H9 (cell line): ENCODE results near the gene WRAP73. TPM values are rescaled to one million over a fixed set of nuclear protein-coding genes. Genes with fewer than 3 reads are reported as not detected.
A peak's percentile ranks its signal among the peaks of the same experiment; 100 is the strongest.

Source experiments
- DNase-seq: peaks from one replicate; pipeline ENCODE4 v3.0.0-alpha.2; 2017
- H2AFZ ChIP-seq: one replicate; pipeline ENCODE4 v1.6.1; 2013; ENCODE audit warnings: mild to moderate bottlenecking, low read length, control low read depth, moderate library complexity
- H2AK5ac ChIP-seq: 2 replicates; pipeline ENCODE4 v1.6.1; 2013; ENCODE audit warnings: low read length, control low read depth, mixed read lengths; ENCODE audit not compliant: insufficient read length
- H2BK120ac ChIP-seq: one replicate; pipeline ENCODE4 v1.6.1; 2013; ENCODE audit warnings: low read depth, mild to moderate bottlenecking, low read length, control low read depth, inconsistent platforms; ENCODE audit not compliant: poor library complexity, severe bottlenecking
- H2BK12ac ChIP-seq: 2 replicates; pipeline ENCODE4 v1.6.1; 2013; ENCODE audit warnings: low read length, control low read depth, mixed read lengths, low read depth; ENCODE audit not compliant: insufficient read length
- H2BK15ac ChIP-seq: 2 replicates; pipeline ENCODE4 v1.6.1; 2013; ENCODE audit warnings: low read depth, low read length, control low read depth
- H2BK20ac ChIP-seq: one replicate; pipeline ENCODE4 v1.6.1; 2013; ENCODE audit warnings: low read depth, mild to moderate bottlenecking, low read length, control low read depth, inconsistent platforms; ENCODE audit not compliant: poor library complexity, severe bottlenecking
- H2BK5ac ChIP-seq: 2 replicates; pipeline ENCODE4 v1.6.1; 2013; ENCODE audit warnings: low read length, control low read depth, mixed read lengths; ENCODE audit not compliant: insufficient read length
- H3K14ac ChIP-seq: 2 replicates; pipeline ENCODE4 v1.6.1; 2013; ENCODE audit warnings: low read length, control low read depth; ENCODE audit not compliant: insufficient read depth
- H3K18ac ChIP-seq: 2 replicates; pipeline ENCODE4 v1.6.1; 2013; ENCODE audit warnings: low read depth, mild to moderate bottlenecking, mixed read lengths, low read length, control low read depth; ENCODE audit not compliant: insufficient read length
- H3K23ac ChIP-seq: 2 replicates; pipeline ENCODE4 v1.6.1; 2013; ENCODE audit warnings: low read length, control low read depth, mixed read lengths, low read depth; ENCODE audit not compliant: insufficient read length
- H3K23me2 ChIP-seq: 2 replicates; pipeline ENCODE4 v1.6.1; 2013; ENCODE audit warnings: low read depth, mild to moderate bottlenecking, mixed read lengths, low read length, control low read depth; ENCODE audit not compliant: insufficient read length, poor library complexity, severe bottlenecking
- H3K27ac ChIP-seq: 2 replicates; pipeline ENCODE4 v1.5.1; 2013; ENCODE audit warnings: low read length, control low read depth, mixed read lengths, low read depth; ENCODE audit not compliant: insufficient read length
- H3K27me3 ChIP-seq: 2 replicates; pipeline ENCODE4 v1.6.1; 2013; ENCODE audit warnings: low read length, control low read depth, inconsistent platforms; ENCODE audit not compliant: insufficient read depth
- H3K4ac ChIP-seq: 2 replicates; pipeline ENCODE4 v1.6.1; 2013; ENCODE audit warnings: low read depth, mild to moderate bottlenecking, control low read depth, inconsistent platforms, low read length, moderate library complexity
- H3K4me1 ChIP-seq: 2 replicates; pipeline ENCODE4 v1.6.1; 2013; ENCODE audit warnings: low read length, control low read depth, inconsistent platforms; ENCODE audit not compliant: insufficient read depth
- H3K4me2 ChIP-seq: 2 replicates; pipeline ENCODE4 v1.6.1; 2013; ENCODE audit warnings: low read length, control low read depth, mixed read lengths; ENCODE audit not compliant: insufficient read length, insufficient read depth
- H3K56ac ChIP-seq: 2 replicates; pipeline ENCODE4 v1.6.1; 2013; ENCODE audit warnings: low read depth, mild to moderate bottlenecking, mixed read lengths, low read length, control low read depth; ENCODE audit not compliant: insufficient read length
- H3K79me1 ChIP-seq: 2 replicates; pipeline ENCODE4 v1.6.1; 2013; ENCODE audit warnings: low read depth, mild to moderate bottlenecking, moderate library complexity, low read length, control low read depth, inconsistent platforms; ENCODE audit not compliant: insufficient read depth, poor library complexity, severe bottlenecking
- H3K79me2 ChIP-seq: 2 replicates; pipeline ENCODE4 v1.6.1; 2013; ENCODE audit warnings: low read length, control low read depth, inconsistent platforms; ENCODE audit not compliant: insufficient read depth
- H3K9ac ChIP-seq: 2 replicates; pipeline ENCODE4 v1.6.1; 2013; ENCODE audit warnings: low read length, control low read depth, mixed read lengths; ENCODE audit not compliant: insufficient read length; ENCODE audit errors: extremely low read depth
- H3K9me3 ChIP-seq: one replicate; pipeline ENCODE4 v1.6.1; 2013; ENCODE audit warnings: low read depth, low read length, inconsistent platforms; ENCODE audit not compliant: control insufficient read depth
- H3T11ph ChIP-seq: one replicate; pipeline ENCODE4 v1.6.1; 2013; ENCODE audit warnings: mild to moderate bottlenecking, low read length, control low read depth, inconsistent platforms
- H4K20me1 ChIP-seq: one replicate; pipeline ENCODE4 v1.6.1; 2013; ENCODE audit not compliant: control insufficient read depth, insufficient read length, insufficient read depth
- H4K5ac ChIP-seq: 2 replicates; pipeline ENCODE4 v1.6.1; 2013; ENCODE audit warnings: low read depth, mild to moderate bottlenecking, mixed read lengths, low read length, control low read depth; ENCODE audit not compliant: insufficient read length
- H4K8ac ChIP-seq: replicated peaks from 2 replicates; pipeline ENCODE4 v1.6.1; 2013; ENCODE audit warnings: low read length, control low read depth, mixed read lengths, low read depth; ENCODE audit not compliant: insufficient read length
- H4K91ac ChIP-seq: 2 replicates; pipeline ENCODE4 v1.6.1; 2013; ENCODE audit warnings: low read depth, mild to moderate bottlenecking, moderate library complexity, mixed read lengths, low read length, control low read depth; ENCODE audit not compliant: insufficient read length
- H3K27ac Mint-ChIP-seq, 3 experiments: 2 replicates in 2 of 3; 3 replicates in 1 of 3; pipeline ENCODE4 v1.8.0; 2020 to 2021; ENCODE audit warnings: mixed read lengths in 3 of 3, mild to moderate bottlenecking in 1 of 3, moderate library complexity in 1 of 3
- H3K27me3 Mint-ChIP-seq: 2 replicates; pipeline ENCODE4 v1.8.0; 2021; ENCODE audit warnings: low read depth, mild to moderate bottlenecking, moderate library complexity, mixed read lengths
- H3K36me3 Mint-ChIP-seq, 3 experiments: 2 replicates in 2 of 3; 3 replicates in 1 of 3; pipeline ENCODE4 v1.8.0; 2020 to 2021; ENCODE audit warnings: low read depth in 3 of 3, mixed read lengths in 3 of 3; ENCODE audit not compliant: insufficient read depth in 1 of 3
- H3K4me1 Mint-ChIP-seq, 2 experiments: 2 replicates each; pipeline ENCODE4 v1.8.0; 2020; ENCODE audit warnings: mixed read lengths in 2 of 2
- H3K4me3 Mint-ChIP-seq, 2 experiments: 2 replicates in 1 of 2; 3 replicates in 1 of 2; pipeline ENCODE4 v1.8.0; 2020 to 2021; ENCODE audit warnings: mild to moderate bottlenecking in 2 of 2, mixed read lengths in 2 of 2, moderate library complexity in 1 of 2
- H3K9me3 Mint-ChIP-seq, 2 experiments: 2 replicates in 1 of 2; 3 replicates in 1 of 2; pipeline ENCODE4 v1.8.0; 2020; ENCODE audit warnings: mild to moderate bottlenecking in 2 of 2, mixed read lengths in 2 of 2, moderate library complexity in 1 of 2
- WGBS: extraction: QIAGEN DNeasy Blood & Tissue Kit; methylation state at CpG from one replicate; pipeline ENCODE4 v1.1.7; 2013; ENCODE audit warnings: missing lambda C conversion rate, low lambda C conversion rate, mixed read lengths; ENCODE audit not compliant: insufficient read length; ENCODE audit errors: extremely low coverage; 5-methylcytosine and 5-hydroxymethylcytosine counted together
- total RNA-seq: library from RNA; stranded (reverse); gene quantifications from 2 replicates; pipeline ENCODE4 v1.2.1, GENCODE V29; 2021
- TF ChIP-seq, protein P1 (sequence below): fragments of 200-600 bp; sonication (generic); conservative IDR thresholded peaks from 3 replicates; pipeline ENCODE4 v1.8.0; 2021; ENCODE audit warnings: antibody characterized with exemption, mild to moderate bottlenecking

WRAP73 gene
- total RNA-seq, 1 experiment from 2014 or later = 28.4 TPM

DNA sequence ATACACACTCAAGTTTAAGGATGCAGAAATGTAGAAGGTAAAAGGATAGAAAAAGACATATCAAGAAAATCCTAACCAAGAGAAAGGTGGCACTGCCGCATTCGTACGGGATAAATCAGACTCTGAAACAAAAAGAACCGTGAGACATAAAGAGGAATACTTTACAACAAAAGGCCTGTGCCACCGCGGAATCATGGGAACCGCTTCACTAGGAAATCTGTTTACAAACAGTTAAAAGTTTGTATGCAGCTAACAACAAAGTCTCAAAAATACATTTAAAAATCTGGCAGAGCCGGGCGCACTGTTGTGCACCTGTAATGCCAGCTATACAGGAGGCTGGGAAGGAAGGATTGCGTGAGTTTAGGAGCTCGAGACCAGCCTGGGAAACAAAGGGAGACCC, 8.1 kb downstream of the WRAP73 start:
- WGBS = no CpG with 5 or more reads among the region's 11 CpGs
- no peaks in the 10 kb centered on the region for H3K9me3 Mint-ChIP-seq

More for the DNA sequence above, 8.1 kb downstream of the WRAP73 start:
- Histone ChIP-seq H4K91ac (no peak overlapping the region), H3K79me1 (no peaks in the 10 kb centered on the region), H3K23ac (no peak overlapping the region), H3K23me2 (no peaks in the 10 kb centered on the region), H4K8ac (no peak overlapping the region), H2AFZ (no peak overlapping the region), H4K5ac (no peak overlapping the region), H2BK120ac (no peak overlapping the region), H3K4me1 (no peaks in the 10 kb centered on the region), H3K27me3 (no peaks in the 10 kb centered on the region), H2AK5ac (no peak overlapping the region), H2BK5ac (no peak overlapping the region), H3K9me3 (no peaks in the 10 kb centered on the region), H2BK20ac (no peak overlapping the region), H3K4me2 (no peak overlapping the region), H3K14ac (no peak overlapping the region), H3K18ac (no peak overlapping the region), H3K56ac (no peak overlapping the region), H4K20me1 (no peaks in the 10 kb centered on the region), H2BK12ac (no peak overlapping the region), H3K27ac (no peak overlapping the region), H3T11ph (no peak overlapping the region), H3K9ac (no peak overlapping the region), H3K4ac (no peak overlapping the region), H2BK15ac (no peak overlapping the region), H3K79me2 (no peaks in the 10 kb centered on the region)
- TF ChIP-seq, protein P1, sequence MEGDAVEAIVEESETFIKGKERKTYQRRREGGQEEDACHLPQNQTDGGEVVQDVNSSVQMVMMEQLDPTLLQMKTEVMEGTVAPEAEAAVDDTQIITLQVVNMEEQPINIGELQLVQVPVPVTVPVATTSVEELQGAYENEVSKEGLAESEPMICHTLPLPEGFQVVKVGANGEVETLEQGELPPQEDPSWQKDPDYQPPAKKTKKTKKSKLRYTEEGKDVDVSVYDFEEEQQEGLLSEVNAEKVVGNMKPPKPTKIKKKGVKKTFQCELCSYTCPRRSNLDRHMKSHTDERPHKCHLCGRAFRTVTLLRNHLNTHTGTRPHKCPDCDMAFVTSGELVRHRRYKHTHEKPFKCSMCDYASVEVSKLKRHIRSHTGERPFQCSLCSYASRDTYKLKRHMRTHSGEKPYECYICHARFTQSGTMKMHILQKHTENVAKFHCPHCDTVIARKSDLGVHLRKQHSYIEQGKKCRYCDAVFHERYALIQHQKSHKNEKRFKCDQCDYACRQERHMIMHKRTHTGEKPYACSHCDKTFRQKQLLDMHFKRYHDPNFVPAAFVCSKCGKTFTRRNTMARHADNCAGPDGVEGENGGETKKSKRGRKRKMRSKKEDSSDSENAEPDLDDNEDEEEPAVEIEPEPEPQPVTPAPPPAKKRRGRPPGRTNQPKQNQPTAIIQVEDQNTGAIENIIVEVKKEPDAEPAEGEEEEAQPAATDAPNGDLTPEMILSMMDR = no peak
- no peak overlapping the region; a peak in 1 of 5 replicates for H3K4me3 Mint-ChIP-seq
- no peaks in the 10 kb centered on the region for H3K4me1 Mint-ChIP-seq
- H3K36me3 Mint-ChIP-seq = peaks cover 2 to 52% (median 26%) of the 10 kb centered on the region in 3 experiments; a peak in 6 of 7 replicates
- H3K27ac Mint-ChIP-seq = peak overlapping the region in 1 of 3 experiments; percentile 72; a peak in 2 of 7 replicates
- no peak for DNase-seq
- no peaks in the 10 kb centered on the region for H3K27me3 Mint-ChIP-seq
